ENCODE measurements around the gene NR4A3. TPM values are rescaled to one million over a fixed set of nuclear protein-coding genes. Genes with fewer than 3 reads are reported as not detected.

The NR4A3 gene
- total and polyA plus RNA-seq, 10 of the 15 experiments (the other 5 are each of a cell fraction or from before 2014, with no cell fraction given), result 0.04 to 2.1 (median 0.64) TPM; not detected in 1

DNA sequence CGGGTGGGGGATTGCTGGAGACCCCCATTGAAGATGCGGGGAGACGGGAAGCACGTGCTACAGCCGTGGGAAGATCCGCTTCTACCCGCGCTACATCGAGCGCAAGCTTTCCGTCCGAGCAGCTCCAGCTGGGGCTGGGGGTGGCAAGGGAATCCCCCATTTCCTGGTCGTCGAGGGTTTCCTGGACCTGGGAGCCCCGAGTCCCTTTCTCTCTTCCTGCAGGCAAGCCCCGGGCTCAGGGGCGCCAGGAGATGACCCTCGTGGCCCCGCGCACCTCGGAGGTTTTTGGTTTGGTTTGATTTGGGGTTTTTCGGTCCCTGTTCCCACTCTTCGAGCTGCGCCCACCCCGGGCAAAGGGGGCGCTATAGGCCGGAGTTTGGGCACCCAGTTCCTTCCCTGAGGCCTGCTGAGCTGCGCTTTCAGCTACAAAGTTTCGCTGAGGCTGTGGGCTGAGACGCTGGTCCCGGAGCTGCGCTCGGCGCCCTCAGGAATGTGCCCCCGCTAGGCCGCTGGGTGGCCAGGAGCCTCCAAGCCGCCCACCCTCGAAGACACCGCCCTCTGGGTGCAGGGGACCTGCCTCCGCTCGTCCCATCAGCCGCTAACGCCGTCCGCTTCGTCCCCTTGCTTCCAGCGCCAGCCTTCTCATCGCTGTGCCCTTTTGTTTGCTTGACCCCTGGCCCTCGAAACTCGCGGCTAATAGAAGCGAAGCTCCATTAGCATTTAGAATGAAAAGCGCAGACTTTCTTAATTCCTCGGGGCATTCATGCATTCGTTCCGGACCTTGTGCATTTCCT lies 2.9 kb downstream of the NR4A3 start:
- no TSS peak for BruUV-seq (replicated peaks)
- intact Hi-C loops (cut with micrococcal nuclease; ENCODE audit: unreplicated experiment) (loop anchor here (1.0 to 5.0 kb wide), 7 partner anchors 82 to 602 kb away; partner anchors contain the start of genes ALG2, SEC61B and STX17), in situ Hi-C loops (cut with MboI) (loop anchor here (25.0 kb wide), 2 partner anchors 188 to 388 kb away; no protein-coding TSS in a partner anchor)
- Histone ChIP-seq H3K36me3 (ENCODE audit: control insufficient read depth in 2 of 2, insufficient read depth in 2 of 2, low read length in 1 of 2) (no peaks in the 10 kb centered on the region), H3K79me2 (ENCODE audit: control insufficient read depth, insufficient read depth, low read length) (no peaks in the 10 kb centered on the region), H3K9ac (ENCODE audit: control insufficient read depth, insufficient read depth, low read length) (peak overlapping the region; percentile 52; the same call in 1 of the 2 replicates), H3K4me2 (ENCODE audit: control insufficient read depth, insufficient read depth) (peak overlapping the region; percentile 85), H3K4me1 (ENCODE audit: control insufficient read depth, insufficient read depth, low read length) (peaks cover 12% of the 10 kb centered on the region), H3K27me3 (replicated peaks in 1 of 2; ENCODE audit: control insufficient read depth in 2 of 2, insufficient read depth in 2 of 2, low read length in 1 of 2) (peaks cover 0 to 7% of the 10 kb centered on the region in 2 experiments; a peak in 2 of 4 replicates), H3K4me3 (peak overlapping the region; percentile 91), H4K20me1 (ENCODE audit: control insufficient read depth, insufficient read depth) (no peaks in the 10 kb centered on the region), H2AFZ (ENCODE audit: control insufficient read depth, low read depth, low read length) (peak overlapping the region; percentile 62), H3K27ac (ENCODE audit: control insufficient read depth, insufficient read depth) (no peak overlapping the region), H3K9me3 (replicated peaks; ENCODE audit: control insufficient read depth, insufficient read depth, low read length) (no peaks in the 10 kb centered on the region)
- DNase-seq (ENCODE audit: low read depth, low spot score) (no peak), ATAC-seq (peak; percentile 32), FAIRE-seq (no peak)
- ChIA-PET RAD21 (ENCODE audit: unreplicated experiment) (interaction anchor here (0.5 to 3.5 kb wide), 33 partner anchors 8 to 642 kb away, joined by 3 to 18 read pairs (median 4); partner anchors contain the start of gene STX17), CTCF (interaction anchor here (0.6 to 2.4 kb wide), 51 partner anchors 10 to 710 kb away, joined by 3 to 16 read pairs (median 4); partner anchors contain the start of genes ERP44 and STX17), POLR2A (interaction anchor here (0.7 to 1.3 kb wide), 2 partner anchors 26 to 260 kb away, joined by 3 to 4 read pairs; no protein-coding TSS in a partner anchor), SMC1A (ENCODE audit: uncharacterized antibody, unreplicated experiment) (interaction anchor here (0.6 to 2.8 kb wide), 32 partner anchors 11 to 662 kb away, joined by 3 to 18 read pairs (median 3); no protein-coding TSS in a partner anchor)
- WGBS (ENCODE audit: insufficient coverage, insufficient replicate concordance, low lambda C conversion rate, missing lambda C conversion rate), result under 1% methylated on average over 46 of the region's 56 CpGs
- TF ChIP-seq RB1 (IDR thresholded peaks at IDR 0.05; ENCODE audit: borderline replicate concordance), result 0 out of 2 replicates have a peak, but pooled peaks have one; percentile 37
- TF ChIP-seq, protein P1, sequence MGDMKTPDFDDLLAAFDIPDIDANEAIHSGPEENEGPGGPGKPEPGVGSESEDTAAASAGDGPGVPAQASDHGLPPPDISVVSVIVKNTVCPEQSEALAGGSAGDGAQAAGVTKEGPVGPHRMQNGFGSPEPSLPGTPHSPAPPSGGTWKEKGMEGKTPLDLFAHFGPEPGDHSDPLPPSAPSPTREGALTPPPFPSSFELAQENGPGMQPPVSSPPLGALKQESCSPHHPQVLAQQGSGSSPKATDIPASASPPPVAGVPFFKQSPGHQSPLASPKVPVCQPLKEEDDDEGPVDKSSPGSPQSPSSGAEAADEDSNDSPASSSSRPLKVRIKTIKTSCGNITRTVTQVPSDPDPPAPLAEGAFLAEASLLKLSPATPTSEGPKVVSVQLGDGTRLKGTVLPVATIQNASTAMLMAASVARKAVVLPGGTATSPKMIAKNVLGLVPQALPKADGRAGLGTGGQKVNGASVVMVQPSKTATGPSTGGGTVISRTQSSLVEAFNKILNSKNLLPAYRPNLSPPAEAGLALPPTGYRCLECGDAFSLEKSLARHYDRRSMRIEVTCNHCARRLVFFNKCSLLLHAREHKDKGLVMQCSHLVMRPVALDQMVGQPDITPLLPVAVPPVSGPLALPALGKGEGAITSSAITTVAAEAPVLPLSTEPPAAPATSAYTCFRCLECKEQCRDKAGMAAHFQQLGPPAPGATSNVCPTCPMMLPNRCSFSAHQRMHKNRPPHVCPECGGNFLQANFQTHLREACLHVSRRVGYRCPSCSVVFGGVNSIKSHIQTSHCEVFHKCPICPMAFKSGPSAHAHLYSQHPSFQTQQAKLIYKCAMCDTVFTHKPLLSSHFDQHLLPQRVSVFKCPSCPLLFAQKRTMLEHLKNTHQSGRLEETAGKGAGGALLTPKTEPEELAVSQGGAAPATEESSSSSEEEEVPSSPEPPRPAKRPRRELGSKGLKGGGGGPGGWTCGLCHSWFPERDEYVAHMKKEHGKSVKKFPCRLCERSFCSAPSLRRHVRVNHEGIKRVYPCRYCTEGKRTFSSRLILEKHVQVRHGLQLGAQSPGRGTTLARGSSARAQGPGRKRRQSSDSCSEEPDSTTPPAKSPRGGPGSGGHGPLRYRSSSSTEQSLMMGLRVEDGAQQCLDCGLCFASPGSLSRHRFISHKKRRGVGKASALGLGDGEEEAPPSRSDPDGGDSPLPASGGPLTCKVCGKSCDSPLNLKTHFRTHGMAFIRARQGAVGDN (IDR thresholded peaks at IDR 0.05), result 0 out of 2 replicates have a peak, but pooled peaks have one; percentile 28
- no peak for TF ChIP-seq CHD2 (IDR thresholded peaks at IDR 0.05; ENCODE audit: borderline replicate concordance, low read depth, low read length)
- peak; percentile 68 for TF ChIP-seq GATAD2B (conservative IDR thresholded peaks at IDR 0.05; ENCODE audit: low read depth)
- TF ChIP-seq HDGF (IDR thresholded peaks at IDR 0.05), result 0 out of 2 replicates have a peak, but pooled peaks have one; percentile 33
- peak; percentile 48; the same call in 1 of the 2 replicates for TF ChIP-seq SMC3 (IDR thresholded peaks at IDR 0.05; ENCODE audit: borderline replicate concordance, low read length)
- TF ChIP-seq, protein P2, sequence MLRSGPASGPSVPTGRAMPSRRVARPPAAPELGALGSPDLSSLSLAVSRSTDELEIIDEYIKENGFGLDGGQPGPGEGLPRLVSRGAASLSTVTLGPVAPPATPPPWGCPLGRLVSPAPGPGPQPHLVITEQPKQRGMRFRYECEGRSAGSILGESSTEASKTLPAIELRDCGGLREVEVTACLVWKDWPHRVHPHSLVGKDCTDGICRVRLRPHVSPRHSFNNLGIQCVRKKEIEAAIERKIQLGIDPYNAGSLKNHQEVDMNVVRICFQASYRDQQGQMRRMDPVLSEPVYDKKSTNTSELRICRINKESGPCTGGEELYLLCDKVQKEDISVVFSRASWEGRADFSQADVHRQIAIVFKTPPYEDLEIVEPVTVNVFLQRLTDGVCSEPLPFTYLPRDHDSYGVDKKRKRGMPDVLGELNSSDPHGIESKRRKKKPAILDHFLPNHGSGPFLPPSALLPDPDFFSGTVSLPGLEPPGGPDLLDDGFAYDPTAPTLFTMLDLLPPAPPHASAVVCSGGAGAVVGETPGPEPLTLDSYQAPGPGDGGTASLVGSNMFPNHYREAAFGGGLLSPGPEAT (IDR thresholded peaks at IDR 0.05; ENCODE audit: low read depth), result 0 out of 2 replicates have a peak, but pooled peaks have one; percentile 12
- TF ChIP-seq, protein P3, sequence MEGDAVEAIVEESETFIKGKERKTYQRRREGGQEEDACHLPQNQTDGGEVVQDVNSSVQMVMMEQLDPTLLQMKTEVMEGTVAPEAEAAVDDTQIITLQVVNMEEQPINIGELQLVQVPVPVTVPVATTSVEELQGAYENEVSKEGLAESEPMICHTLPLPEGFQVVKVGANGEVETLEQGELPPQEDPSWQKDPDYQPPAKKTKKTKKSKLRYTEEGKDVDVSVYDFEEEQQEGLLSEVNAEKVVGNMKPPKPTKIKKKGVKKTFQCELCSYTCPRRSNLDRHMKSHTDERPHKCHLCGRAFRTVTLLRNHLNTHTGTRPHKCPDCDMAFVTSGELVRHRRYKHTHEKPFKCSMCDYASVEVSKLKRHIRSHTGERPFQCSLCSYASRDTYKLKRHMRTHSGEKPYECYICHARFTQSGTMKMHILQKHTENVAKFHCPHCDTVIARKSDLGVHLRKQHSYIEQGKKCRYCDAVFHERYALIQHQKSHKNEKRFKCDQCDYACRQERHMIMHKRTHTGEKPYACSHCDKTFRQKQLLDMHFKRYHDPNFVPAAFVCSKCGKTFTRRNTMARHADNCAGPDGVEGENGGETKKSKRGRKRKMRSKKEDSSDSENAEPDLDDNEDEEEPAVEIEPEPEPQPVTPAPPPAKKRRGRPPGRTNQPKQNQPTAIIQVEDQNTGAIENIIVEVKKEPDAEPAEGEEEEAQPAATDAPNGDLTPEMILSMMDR (IDR thresholded peaks at IDR 0.05 in 2 of 3, conservative IDR thresholded peaks at IDR 0.05 in 1 of 3; ENCODE audit: control insufficient read depth in 2 of 3, extremely low read depth in 1 of 3, insufficient read depth in 1 of 3, low read depth in 3 of 3, low read length in 3 of 3), result peak; percentile 65 to 72 (median 72)
- peak; percentile 73 for TF ChIP-seq LARP7 (IDR thresholded peaks at IDR 0.05)
- no peak for TF ChIP-seq NR2C2 (IDR thresholded peaks at IDR 0.05; ENCODE audit: borderline replicate concordance, control insufficient read depth, insufficient read length, low read depth)
- TF ChIP-seq YY1 (IDR thresholded peaks at IDR 0.05; ENCODE audit: low read depth, low read length), result peak; percentile 40; the same call in 1 of the 2 replicates
- TF ChIP-seq RELA (IDR thresholded peaks at IDR 0.05; ENCODE audit: borderline replicate concordance, partially characterized antibody), result peak; percentile 40
- no peak for TF ChIP-seq FOXM1 (IDR thresholded peaks at IDR 0.05; ENCODE audit: low read depth, low read length)
- TF ChIP-seq TCF12 (IDR thresholded peaks at IDR 0.05; ENCODE audit: low read depth, low read length), result 0 out of 2 replicates have a peak, but pooled peaks have one; percentile 22

All from GM12878 (cell line).